Gastroesophageal sphincter (tissue), 4 donors: ENCODE results near the gene CNN2. TPM values are rescaled to one million over a fixed set of nuclear protein-coding genes. Genes with fewer than 3 reads are reported as not detected.

Experiments
- ATAC-seq: fragments of 150-250 bp; one replicate; pipeline ENCODE4 v1.9.1; 2016; ENCODE audit warnings: mild to moderate bottlenecking, moderate library complexity
- H3K27ac ChIP-seq, 4 donors: fragments of 200-600 bp; sonication (generic) in 3 of 4; 1 replicate in 3 of 4; 2 replicates in 1 of 4; pipeline ENCODE4 v1.5.1; 2016 to 2019
- H3K27me3 ChIP-seq: fragments of 200-600 bp; sonication (generic); one replicate; pipeline ENCODE4 v1.5.1; 2019
- H3K36me3 ChIP-seq, 2 donors: fragments of 200-600 bp; sonication (generic); one replicate each; pipeline ENCODE4 v1.5.1; 2019; ENCODE audit warnings: control low read depth in 1 of 2
- H3K4me1 ChIP-seq, 3 donors: fragments of 200-600 bp; sonication (generic); 1 replicate in 2 of 3; 2 replicates in 1 of 3; pipeline ENCODE4 v1.5.1; 2016 to 2019; ENCODE audit warnings: control low read depth in 2 of 3
- H3K4me3 ChIP-seq, 2 donors: fragments of 200-600 bp; sonication (generic); one replicate each; pipeline ENCODE4 v1.5.1; 2019; ENCODE audit warnings: mild to moderate bottlenecking in 1 of 2, moderate library complexity in 1 of 2
- H3K9me3 ChIP-seq, 3 donors: fragments of 200-600 bp; sonication (generic); one replicate each; pipeline ENCODE4 v1.5.1; 2017 to 2019; ENCODE audit warnings: control low read depth in 2 of 3
- CTCF ChIP-seq, 4 experiments: fragments of 200-600 bp in 2 of 4; fragments of 450-650 bp in 2 of 4; sonication (generic) in 1 of 4; IDR thresholded peaks; one replicate each; pipeline ENCODE4 v1.5.1; 2017 to 2019; ENCODE audit warnings: antibody characterized with exemption in 4 of 4, mild to moderate bottlenecking in 2 of 4, moderate library complexity in 2 of 4
- EP300 ChIP-seq: sonication (generic); formaldehyde crosslinking; IDR thresholded peaks from one replicate; pipeline ENCODE4 v1.6.1; 2017; ENCODE audit warnings: antibody characterized with exemption, mild to moderate bottlenecking
- POLR2A ChIP-seq, 2 donors: fragments of 450-650 bp; IDR thresholded peaks; one replicate each; pipeline ENCODE4 v1.6.1; 2017; ENCODE audit warnings: antibody characterized with exemption in 2 of 2, mild to moderate bottlenecking in 2 of 2, moderate library complexity in 1 of 2
- POLR2AphosphoS5 ChIP-seq: sonication (generic); formaldehyde crosslinking; IDR thresholded peaks from one replicate; pipeline ENCODE4 v1.6.1; 2017; ENCODE audit warnings: antibody characterized with exemption
- WGBS, 2 donors: methylation state at CpG; one replicate each; pipeline ENCODE4 v1.1.5; 2018; ENCODE audit warnings: low coverage in 1 of 2; 5-methylcytosine and 5-hydroxymethylcytosine counted together
- total RNA-seq, 4 donors: library from RNA; depleted of rRNA; stranded (reverse); fragments of >200 nt; gene quantifications; one replicate each; pipeline ENCODE4 v1.1.0, GENCODE V29; 2016

Gene CNN2
- total RNA-seq, 4 donors from 2014 or later, result 52.9 to 103 (median 75.2) TPM

GRCh38 chr19:991932-992669 lies 34.3 kb upstream of the CNN2 start:
- H3K36me3 ChIP-seq, result peaks cover 0 to 78% of the 10 kb centered on the region in 2 donors

GRCh38 chr19:992670-993055 lies 33.7 kb upstream of the CNN2 start:
- Histone ChIP-seq H3K36me3 (peaks cover 0 to 72% of the 10 kb centered on the region in 2 donors), H3K27ac (no peak overlapping the region), H3K27me3 (peaks cover 41% of the 10 kb centered on the region), H3K4me1 (peaks cover 0 to 27% (median 7%) of the 10 kb centered on the region in 3 donors), H3K4me3 (no peak overlapping the region), H3K9me3 (no peaks in the 10 kb centered on the region)
- ATAC-seq, result no peak
- TF ChIP-seq EP300, result no peak
- no peak for TF ChIP-seq POLR2AphosphoS5
- no peak for TF ChIP-seq CTCF (IDR thresholded peaks at IDR 0.05)
- no peak for TF ChIP-seq POLR2A (IDR thresholded peaks at IDR 0.05)
- WGBS, 2 donors, result 85 to 92% methylated on average over 5 to 6 of the region's 13 CpGs

More at GRCh38 chr19:991932-992669, 34.3 kb upstream of the CNN2 start:
- Histone ChIP-seq H3K4me3 (no peak overlapping the region), H3K9me3 (no peaks in the 10 kb centered on the region), H3K27me3 (peaks cover 36% of the 10 kb centered on the region), H3K27ac (no peak overlapping the region), H3K4me1 (peaks cover 0 to 27% (median 7%) of the 10 kb centered on the region in 3 donors)
- no peak for ATAC-seq
- TF ChIP-seq CTCF (IDR thresholded peaks at IDR 0.05) (no peak), EP300 (no peak), POLR2AphosphoS5 (no peak), POLR2A (IDR thresholded peaks at IDR 0.05) (no peak)
- 78% methylated on average over 8 of the region's 42 CpGs; no CpG with 5 or more reads in 1 of the 2 donors for WGBS, 2 donors

- H3K4me1 ChIP-seq, result peaks cover 0 to 27% (median 7%) of the 10 kb centered on the region in 3 donors
- peaks cover 49% of the 10 kb centered on the region for H3K27me3 ChIP-seq
- H3K9me3 ChIP-seq, result no peaks in the 10 kb centered on the region
- TF ChIP-seq EP300 (no peak), POLR2A (IDR thresholded peaks at IDR 0.05) (no peak), CTCF (IDR thresholded peaks at IDR 0.05) (no peak), POLR2AphosphoS5 (no peak)
- H3K27ac ChIP-seq, result no peak overlapping the region
- WGBS, 2 donors, result no CpG with 5 or more reads among the region's 17 CpGs
- no peak overlapping the region for H3K4me3 ChIP-seq
- peaks cover 0 to 69% of the 10 kb centered on the region in 2 donors for H3K36me3 ChIP-seq
- no peak for ATAC-seq
These were observed 33.0 kb upstream of the CNN2 start for GRCh38 chr19:993361-993830.

GRCh38 chr19:993831-994393 lies 32.5 kb upstream of the CNN2 start:
- WGBS, 2 donors, result 100% methylated on average over 5 of the region's 43 CpGs; no CpG with 5 or more reads in 1 of the 2 donors
- H3K4me3 ChIP-seq, result no peak overlapping the region
- H3K36me3 ChIP-seq, result peaks cover 0 to 65% of the 10 kb centered on the region in 2 donors
- H3K27me3 ChIP-seq, result peaks cover 54% of the 10 kb centered on the region
- H3K4me1 ChIP-seq, result peaks cover 0 to 27% (median 7%) of the 10 kb centered on the region in 3 donors
- ATAC-seq, result no peak
- H3K9me3 ChIP-seq, result no peaks in the 10 kb centered on the region
- TF ChIP-seq POLR2A (IDR thresholded peaks at IDR 0.05), result no peak
- TF ChIP-seq EP300, result no peak
- no peak for TF ChIP-seq POLR2AphosphoS5
- TF ChIP-seq CTCF (IDR thresholded peaks at IDR 0.05), result no peak
- H3K27ac ChIP-seq, result no peak overlapping the region

GRCh38 chr19:994516-994915 lies 31.9 kb upstream of the CNN2 start:
- Histone ChIP-seq H3K27me3 (peaks cover 60% of the 10 kb centered on the region), H3K36me3 (peaks cover 0 to 60% of the 10 kb centered on the region in 2 donors), H3K9me3 (no peaks in the 10 kb centered on the region), H3K27ac (no peak overlapping the region), H3K4me1 (peaks cover 0 to 27% (median 7%) of the 10 kb centered on the region in 3 donors), H3K4me3 (no peak overlapping the region)
- WGBS, 2 donors, result no CpG with 5 or more reads among the region's 18 CpGs
- ATAC-seq, result no peak
- TF ChIP-seq EP300, result no peak
- TF ChIP-seq POLR2AphosphoS5, result no peak
- TF ChIP-seq POLR2A (IDR thresholded peaks at IDR 0.05), result no peak
- TF ChIP-seq CTCF (IDR thresholded peaks at IDR 0.05), result no peak
